ENCODE measurements around the gene GBX2.
A peak's percentile ranks its signal among the peaks of the same experiment; 100 is the strongest.

The GBX2 gene

GRCh38 chr2:236168110-236169080, at the start of gene GBX2:
GBX2 (minus strand) TSS chr2:236168386; CDS start chr2:236167971, 415 bp downstream.
- Histone ChIP-seq H3K36me3 (ENCODE audit: insufficient read depth, low read depth, low read length) (no peaks in the 10 kb centered on the region), H3K27me3 (ENCODE audit: insufficient read depth, low read length) (peaks cover 100% of the 10 kb centered on the region), H3K9ac (ENCODE audit: low read depth, low read length) (no peak within 1 kb of the TSS), H3K9me3 (ENCODE audit: insufficient read depth, low read depth, low read length) (no peaks in the 10 kb centered on the region; the same call in 1 of the 2 replicates), H3K4me1 (ENCODE audit: insufficient read depth, low read length) (peaks cover 30% of the 10 kb centered on the region; the same call in 1 of the 2 replicates), H3K4me3 (ENCODE audit: low read length) (peak within 1 kb of the TSS; percentile 62; the same call in 1 of the 2 replicates), H3K27ac (ENCODE audit: low read length) (no peak within 1 kb of the TSS)

GRCh38 chr2:236217926-236218325, 49.7 kb upstream of the GBX2 start:
- Histone ChIP-seq H3K4me1 (ENCODE audit: insufficient read depth, low read length) (no peaks in the 10 kb centered on the region), H3K27ac (ENCODE audit: low read length) (no peak overlapping the region), H3K9me3 (ENCODE audit: insufficient read depth, low read depth, low read length) (no peaks in the 10 kb centered on the region), H3K27me3 (ENCODE audit: insufficient read depth, low read length) (no peaks in the 10 kb centered on the region), H3K36me3 (ENCODE audit: insufficient read depth, low read depth, low read length) (no peaks in the 10 kb centered on the region), H3K4me3 (ENCODE audit: low read length) (no peak overlapping the region), H3K9ac (ENCODE audit: low read depth, low read length) (no peak overlapping the region)

- no peaks in the 10 kb centered on the region for H3K4me1 ChIP-seq (ENCODE audit: insufficient read depth, low read length)
- H3K9me3 ChIP-seq (ENCODE audit: insufficient read depth, low read depth, low read length) = no peaks in the 10 kb centered on the region
- no peaks in the 10 kb centered on the region for H3K36me3 ChIP-seq (ENCODE audit: insufficient read depth, low read depth, low read length)
- H3K4me3 ChIP-seq (ENCODE audit: low read length) = no peak overlapping the region
- no peaks in the 10 kb centered on the region for H3K27me3 ChIP-seq (ENCODE audit: insufficient read depth, low read length)
- H3K9ac ChIP-seq (ENCODE audit: low read depth, low read length) = no peak overlapping the region
- no peak overlapping the region for H3K27ac ChIP-seq (ENCODE audit: low read length)
Measured at GRCh38 chr2:236216711-236217110, 48.5 kb upstream of the GBX2 start.

GRCh38 chr2:236215761-236216333, 47.7 kb upstream of the GBX2 start:
- Histone ChIP-seq H3K4me1 (ENCODE audit: insufficient read depth, low read length) (no peaks in the 10 kb centered on the region), H3K27ac (ENCODE audit: low read length) (no peak overlapping the region), H3K36me3 (ENCODE audit: insufficient read depth, low read depth, low read length) (no peaks in the 10 kb centered on the region), H3K27me3 (ENCODE audit: insufficient read depth, low read length) (no peaks in the 10 kb centered on the region), H3K9me3 (ENCODE audit: insufficient read depth, low read depth, low read length) (no peaks in the 10 kb centered on the region), H3K4me3 (ENCODE audit: low read length) (no peak overlapping the region), H3K9ac (ENCODE audit: low read depth, low read length) (no peak overlapping the region)

- H3K36me3 ChIP-seq (ENCODE audit: insufficient read depth, low read depth, low read length) = no peaks in the 10 kb centered on the region
- H3K4me3 ChIP-seq (ENCODE audit: low read length) = no peak overlapping the region
- no peak overlapping the region for H3K9ac ChIP-seq (ENCODE audit: low read depth, low read length)
- no peak overlapping the region for H3K27ac ChIP-seq (ENCODE audit: low read length)
- H3K9me3 ChIP-seq (ENCODE audit: insufficient read depth, low read depth, low read length) = no peaks in the 10 kb centered on the region
- no peaks in the 10 kb centered on the region for H3K4me1 ChIP-seq (ENCODE audit: insufficient read depth, low read length)
- no peaks in the 10 kb centered on the region for H3K27me3 ChIP-seq (ENCODE audit: insufficient read depth, low read length)
Measured at GRCh38 chr2:236215196-236215595, 47.0 kb upstream of the GBX2 start.

GRCh38 chr2:236214376-236214995, 46.3 kb upstream of the GBX2 start:
- H3K4me3 ChIP-seq (ENCODE audit: low read length) = no peak overlapping the region
- H3K36me3 ChIP-seq (ENCODE audit: insufficient read depth, low read depth, low read length) = no peaks in the 10 kb centered on the region
- H3K27me3 ChIP-seq (ENCODE audit: insufficient read depth, low read length) = no peaks in the 10 kb centered on the region
- no peaks in the 10 kb centered on the region for H3K4me1 ChIP-seq (ENCODE audit: insufficient read depth, low read length)
- no peak overlapping the region for H3K27ac ChIP-seq (ENCODE audit: low read length)
- no peak overlapping the region for H3K9ac ChIP-seq (ENCODE audit: low read depth, low read length)
- H3K9me3 ChIP-seq (ENCODE audit: insufficient read depth, low read depth, low read length) = no peaks in the 10 kb centered on the region

GRCh38 chr2:236211296-236211695, 43.1 kb upstream of the GBX2 start:
- Histone ChIP-seq H3K27ac (ENCODE audit: low read length) (no peak overlapping the region), H3K9me3 (ENCODE audit: insufficient read depth, low read depth, low read length) (no peaks in the 10 kb centered on the region), H3K4me3 (ENCODE audit: low read length) (no peak overlapping the region), H3K36me3 (ENCODE audit: insufficient read depth, low read depth, low read length) (no peaks in the 10 kb centered on the region), H3K4me1 (ENCODE audit: insufficient read depth, low read length) (no peaks in the 10 kb centered on the region), H3K27me3 (ENCODE audit: insufficient read depth, low read length) (no peaks in the 10 kb centered on the region), H3K9ac (ENCODE audit: low read depth, low read length) (no peak overlapping the region)

- H3K36me3 ChIP-seq (ENCODE audit: insufficient read depth, low read depth, low read length) = no peaks in the 10 kb centered on the region
- no peaks in the 10 kb centered on the region for H3K4me1 ChIP-seq (ENCODE audit: insufficient read depth, low read length)
- no peak overlapping the region for H3K9ac ChIP-seq (ENCODE audit: low read depth, low read length)
- H3K9me3 ChIP-seq (ENCODE audit: insufficient read depth, low read depth, low read length) = no peaks in the 10 kb centered on the region
- no peak overlapping the region for H3K27ac ChIP-seq (ENCODE audit: low read length)
- no peaks in the 10 kb centered on the region for H3K27me3 ChIP-seq (ENCODE audit: insufficient read depth, low read length)
- no peak overlapping the region for H3K4me3 ChIP-seq (ENCODE audit: low read length)
Measured at GRCh38 chr2:236210536-236210935, 42.4 kb upstream of the GBX2 start.

GRCh38 chr2:236209996-236210395, 41.8 kb upstream of the GBX2 start:
- H3K4me1 ChIP-seq (ENCODE audit: insufficient read depth, low read length) = no peaks in the 10 kb centered on the region
- no peak overlapping the region for H3K9ac ChIP-seq (ENCODE audit: low read depth, low read length)
- no peak overlapping the region for H3K4me3 ChIP-seq (ENCODE audit: low read length)
- no peak overlapping the region for H3K27ac ChIP-seq (ENCODE audit: low read length)
- no peaks in the 10 kb centered on the region for H3K36me3 ChIP-seq (ENCODE audit: insufficient read depth, low read depth, low read length)
- H3K27me3 ChIP-seq (ENCODE audit: insufficient read depth, low read length) = no peaks in the 10 kb centered on the region
- H3K9me3 ChIP-seq (ENCODE audit: insufficient read depth, low read depth, low read length) = no peaks in the 10 kb centered on the region

- H3K9ac ChIP-seq (ENCODE audit: low read depth, low read length) = no peak overlapping the region
- no peak overlapping the region for H3K27ac ChIP-seq (ENCODE audit: low read length)
- no peaks in the 10 kb centered on the region for H3K27me3 ChIP-seq (ENCODE audit: insufficient read depth, low read length)
- H3K4me1 ChIP-seq (ENCODE audit: insufficient read depth, low read length) = no peaks in the 10 kb centered on the region
- H3K36me3 ChIP-seq (ENCODE audit: insufficient read depth, low read depth, low read length) = no peaks in the 10 kb centered on the region
- no peaks in the 10 kb centered on the region for H3K9me3 ChIP-seq (ENCODE audit: insufficient read depth, low read depth, low read length)
- no peak overlapping the region for H3K4me3 ChIP-seq (ENCODE audit: low read length)
Measured at GRCh38 chr2:236209535-236209934, 41.3 kb upstream of the GBX2 start.

GRCh38 chr2:236208019-236208926, 40.1 kb upstream of the GBX2 start:
- no peak overlapping the region for H3K9ac ChIP-seq (ENCODE audit: low read depth, low read length)
- no peak overlapping the region for H3K27ac ChIP-seq (ENCODE audit: low read length)
- H3K4me3 ChIP-seq (ENCODE audit: low read length) = no peak overlapping the region
- no peaks in the 10 kb centered on the region for H3K36me3 ChIP-seq (ENCODE audit: insufficient read depth, low read depth, low read length)
- H3K9me3 ChIP-seq (ENCODE audit: insufficient read depth, low read depth, low read length) = no peaks in the 10 kb centered on the region
- H3K27me3 ChIP-seq (ENCODE audit: insufficient read depth, low read length) = no peaks in the 10 kb centered on the region
- H3K4me1 ChIP-seq (ENCODE audit: insufficient read depth, low read length) = no peaks in the 10 kb centered on the region

Measured in iPS-20b (cell line).